Measurements from ENCODE around the gene LRRC75B.
"Not testable (repeated sequence)": the region's sequence is repeated elsewhere in the genome, so short reads cannot be mapped to it uniquely, and the experiment has no call there.

The LRRC75B gene, protein sequence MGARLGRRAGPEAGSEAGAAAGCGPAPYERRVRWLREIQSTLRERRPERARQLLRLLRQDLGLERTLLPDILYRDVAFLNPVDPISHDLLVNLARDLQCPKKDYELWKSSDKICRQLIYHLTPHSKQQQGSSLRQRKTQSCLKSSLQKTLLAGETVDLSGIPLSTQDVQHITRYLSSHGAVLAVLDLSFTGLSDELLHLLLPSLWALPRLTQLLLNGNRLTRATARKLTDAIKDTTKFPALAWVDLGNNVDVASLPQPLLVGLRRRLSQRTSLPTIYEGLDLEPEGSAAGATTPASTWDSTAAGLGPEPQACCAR

DNA sequence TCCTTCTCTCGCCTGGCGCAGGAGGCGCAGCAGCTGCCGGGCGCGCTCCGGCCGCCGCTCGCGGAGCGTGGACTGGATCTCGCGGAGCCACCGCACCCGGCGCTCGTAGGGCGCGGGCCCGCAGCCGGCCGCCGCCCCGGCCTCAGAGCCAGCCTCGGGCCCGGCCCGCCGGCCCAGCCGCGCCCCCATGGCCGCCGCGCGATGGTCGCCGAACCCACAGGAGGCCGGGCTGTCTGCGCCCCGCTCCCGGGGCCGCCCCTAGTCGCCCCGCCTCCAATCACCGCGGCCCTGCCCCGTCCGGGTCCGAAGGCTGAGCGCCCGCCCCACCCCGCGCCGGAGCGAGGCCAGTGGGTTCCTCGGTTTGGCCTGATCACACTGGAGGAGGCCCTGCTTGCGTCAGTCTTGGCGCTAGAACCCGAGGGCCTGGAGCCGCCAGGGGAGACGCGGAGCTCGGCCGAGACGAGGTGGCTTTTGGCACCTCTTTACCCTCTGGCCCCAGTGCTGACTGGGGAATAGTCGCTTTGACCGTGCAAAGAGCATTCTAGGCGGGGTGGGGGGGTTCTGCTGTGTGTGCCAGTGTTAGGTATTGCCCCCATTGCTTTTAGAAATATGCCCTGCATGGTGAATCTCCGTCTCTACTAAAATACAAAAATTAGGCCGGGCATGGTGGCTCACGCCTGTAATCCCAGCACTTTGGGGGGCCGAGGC lies at the start of gene LRRC75B:
TSS of gene LRRC75B (minus strand) at position 223 of the 708 bp plus-strand sequence. CDS start at position 189, 34 bp downstream.
- DNase-seq (ENCODE audit: low read depth): no peak

DNA sequence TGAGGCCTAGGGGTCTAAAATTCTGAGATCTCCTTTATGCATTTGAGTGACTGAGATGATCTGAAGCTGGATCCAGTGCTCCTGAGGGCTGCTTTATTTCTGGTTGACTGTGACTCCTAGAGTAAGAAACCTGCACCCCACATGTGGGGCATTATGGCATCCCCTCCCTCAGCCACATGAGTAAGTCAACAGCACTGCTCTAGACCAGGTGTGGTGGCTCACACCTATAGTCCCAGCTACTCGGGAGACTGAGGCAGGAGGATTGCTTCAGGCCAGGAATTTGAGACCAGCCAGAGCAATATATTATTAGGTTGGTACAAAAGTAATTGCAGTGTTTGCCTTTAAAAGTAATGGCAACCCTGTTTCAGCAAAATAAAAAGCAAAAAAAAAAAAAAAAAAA lies 49.4 kb upstream of the LRRC75B start:
- not testable (repeated sequence) for DNase-seq (ENCODE audit: low read depth)

DNA sequence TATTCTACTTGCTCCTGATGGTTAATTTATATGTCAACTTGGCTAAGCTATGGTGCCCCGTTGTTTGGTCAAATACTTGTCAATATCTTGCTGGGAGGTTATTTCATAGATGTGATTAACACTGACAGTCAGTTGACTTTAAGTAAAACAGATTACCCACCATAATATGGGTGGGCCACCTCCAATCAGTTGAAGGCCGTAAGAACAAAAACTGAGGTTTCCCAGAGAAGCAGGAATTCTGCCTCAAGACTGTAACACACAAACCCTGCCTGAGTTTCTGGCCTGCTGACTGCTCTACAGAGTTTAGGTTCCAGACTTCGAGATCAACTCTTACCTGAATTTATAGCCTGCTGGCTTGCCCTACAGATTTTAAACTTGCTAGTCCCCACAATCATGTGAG lies 43.6 kb upstream of the LRRC75B start:
- DNase-seq (ENCODE audit: low read depth): not testable (repeated sequence)

DNA sequence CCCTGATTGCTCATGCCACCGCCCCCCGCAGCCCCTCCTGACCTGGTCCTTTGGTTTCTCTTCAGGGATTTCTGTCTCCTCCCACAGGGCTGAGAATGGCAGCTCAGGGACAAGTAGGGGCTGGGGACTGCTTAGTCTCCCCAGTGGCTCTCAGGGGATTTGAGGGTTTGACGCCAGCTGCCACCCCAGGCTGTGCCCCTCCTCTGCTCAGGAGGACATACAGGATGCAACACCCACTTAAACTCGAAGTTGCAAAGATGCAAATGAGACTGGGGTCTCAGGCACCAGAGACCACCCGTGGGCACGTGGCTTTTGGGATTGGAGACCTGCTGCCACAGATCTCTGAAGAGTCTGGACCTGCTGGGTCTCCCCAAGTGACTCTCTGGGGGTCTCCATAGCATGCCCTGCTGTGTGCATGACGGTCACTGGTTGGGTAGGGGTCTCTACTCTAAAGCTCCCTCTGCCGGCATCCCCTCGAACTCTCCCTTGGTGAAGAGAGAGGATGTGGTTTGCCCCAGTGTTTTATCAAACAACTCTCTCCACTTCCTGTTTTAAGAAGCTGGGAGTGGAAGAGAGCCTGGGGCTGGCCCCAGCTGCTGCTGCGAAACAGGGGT lies 42.0 kb upstream of the LRRC75B start:
- not testable (repeated sequence) for DNase-seq (ENCODE audit: low read depth)

DNA sequence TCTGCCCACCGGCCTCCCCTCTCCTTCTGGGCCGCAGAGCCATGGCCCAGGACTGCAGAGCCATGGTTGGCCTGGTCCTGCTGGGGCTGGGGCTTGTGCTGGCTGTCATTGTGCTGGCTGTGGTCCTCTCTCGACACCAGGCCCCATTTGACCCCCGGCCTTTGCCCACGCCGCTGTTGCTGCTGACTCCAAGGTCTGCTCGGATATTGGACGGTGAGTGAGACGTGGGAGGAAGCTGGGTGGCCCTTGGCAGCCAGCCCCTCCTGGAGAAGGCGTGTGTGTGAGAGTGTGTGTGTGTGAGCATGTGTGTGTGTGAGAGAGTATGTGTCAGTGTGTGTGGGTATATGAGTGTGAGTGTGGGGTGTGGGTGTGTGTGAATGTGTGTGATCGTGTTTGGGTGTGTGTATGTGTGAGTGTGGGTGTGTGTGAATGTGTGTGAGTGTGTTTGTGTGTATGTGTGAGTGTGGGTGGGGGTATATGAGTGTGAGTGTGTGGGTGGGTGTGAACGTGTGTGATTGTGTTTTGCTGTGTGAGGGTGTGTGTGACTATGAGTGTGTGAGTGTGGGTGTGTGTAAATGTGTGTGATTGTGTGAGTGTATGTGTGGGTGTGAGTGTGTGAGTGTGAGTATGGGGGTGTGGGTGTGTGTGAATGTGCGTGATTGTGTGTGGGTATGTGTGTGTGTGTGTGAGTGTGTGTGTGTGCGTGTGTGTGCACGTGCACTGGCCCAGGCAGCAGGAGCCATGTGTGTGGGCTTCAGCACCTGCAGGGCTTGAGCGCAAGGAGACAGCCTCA lies 40.6 kb upstream of the LRRC75B start:
- DNase-seq (ENCODE audit: low read depth): not testable (repeated sequence)

DNA sequence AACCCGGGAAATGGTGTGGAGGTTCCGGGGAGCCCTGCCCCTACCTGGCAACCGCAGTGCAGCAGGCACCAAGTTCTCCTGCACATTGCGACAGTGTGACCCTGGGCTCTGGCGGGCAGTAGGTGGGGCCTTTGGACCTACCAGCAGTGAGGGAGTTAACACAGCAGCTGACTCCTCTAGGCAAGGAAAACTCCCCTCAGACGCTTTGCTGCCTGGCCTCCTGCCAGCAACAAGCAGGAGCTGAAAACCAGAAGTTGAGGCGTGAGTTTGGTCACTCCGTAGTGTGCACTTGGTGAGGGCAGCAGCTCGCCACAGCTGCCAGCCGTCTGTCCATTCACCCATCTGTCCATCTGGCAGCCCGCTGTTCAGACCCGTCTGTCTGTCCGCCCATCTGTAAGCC lies 39.8 kb upstream of the LRRC75B start:
- not testable (repeated sequence) for DNase-seq (ENCODE audit: low read depth)

DNA sequence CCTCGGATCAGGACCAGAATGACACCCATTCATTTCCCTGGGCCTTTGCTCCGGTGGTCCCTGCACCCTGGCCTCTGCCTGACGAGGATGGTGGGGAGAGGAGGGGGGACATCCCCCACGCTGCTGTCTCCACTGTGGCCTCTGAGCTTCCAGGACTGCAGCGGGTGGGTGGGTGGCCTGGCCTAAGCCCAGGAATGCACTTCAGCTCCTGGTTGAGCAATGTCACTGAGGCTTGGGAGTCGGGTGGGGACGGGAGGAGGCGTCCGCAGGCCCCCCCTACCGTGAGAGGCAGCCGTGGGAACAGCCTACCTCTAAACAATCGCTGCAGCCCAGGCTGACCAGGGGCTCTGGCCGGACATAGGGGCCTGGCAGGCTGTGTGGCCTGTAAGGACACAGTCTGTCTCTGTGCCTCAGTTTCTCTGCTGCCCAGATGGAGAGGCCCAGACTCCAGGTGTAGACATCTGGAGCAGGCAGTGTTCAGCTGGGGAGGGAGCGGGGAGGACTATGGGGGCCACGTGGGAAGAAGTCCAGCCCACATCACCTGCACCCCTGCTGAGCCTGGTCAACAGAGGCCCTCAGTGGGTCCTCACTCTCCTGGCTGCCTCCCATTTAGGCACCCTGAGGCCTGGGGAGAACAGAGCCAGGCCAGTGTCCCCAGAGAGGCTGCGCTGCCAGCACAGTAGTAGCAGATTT lies 38.7 kb upstream of the LRRC75B start:
- not testable (repeated sequence) for DNase-seq (ENCODE audit: low read depth)

DNA sequence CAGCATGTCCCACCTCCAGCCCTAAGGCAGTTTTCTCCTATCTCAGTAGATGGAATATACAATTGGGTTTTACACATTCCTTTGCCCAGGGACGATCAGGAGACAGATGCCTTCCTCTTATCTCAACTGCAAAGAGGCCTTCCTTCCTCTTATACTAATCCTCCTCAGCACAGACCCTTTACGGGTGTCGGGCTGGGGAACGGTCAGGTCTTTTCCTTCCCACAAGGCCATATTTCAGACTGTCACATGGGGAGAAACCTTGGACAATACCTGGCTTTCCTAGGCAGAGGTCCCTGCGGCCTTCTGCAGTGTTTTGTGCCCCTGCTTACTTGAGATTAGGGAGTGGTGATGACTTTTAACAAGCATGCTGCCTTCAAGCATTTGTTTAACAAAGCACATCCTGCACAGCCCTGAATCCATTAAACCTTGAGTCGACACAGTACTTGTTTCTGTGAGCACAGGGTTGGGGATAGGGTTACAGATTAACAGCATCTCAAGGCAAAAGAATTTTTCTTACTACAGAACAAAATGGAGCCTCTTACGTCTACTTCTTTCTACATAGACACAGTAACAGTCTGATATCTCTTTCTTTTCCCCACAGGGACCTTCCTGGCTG lies 38.0 kb upstream of the LRRC75B start:
- not testable (repeated sequence) for DNase-seq (ENCODE audit: low read depth)

DNA sequence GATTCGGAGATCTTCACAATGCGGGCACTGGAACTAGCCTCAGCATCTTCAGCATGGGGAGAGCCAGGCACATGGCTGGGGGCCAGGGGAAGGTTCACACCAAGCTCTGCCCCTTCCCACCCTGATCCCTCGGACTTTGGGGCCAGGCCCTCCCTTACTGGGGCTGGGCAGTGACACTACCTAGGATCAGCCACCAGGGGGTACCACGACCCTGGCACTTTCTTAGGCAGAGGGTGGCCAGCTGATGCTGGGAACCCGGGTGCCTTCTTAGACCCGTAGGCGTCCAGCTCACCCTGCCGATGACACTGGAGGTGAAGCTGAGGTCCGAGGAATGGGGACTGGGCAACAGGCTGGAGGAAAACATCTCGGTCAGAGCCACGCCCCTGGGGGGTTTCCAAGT lies 36.2 kb upstream of the LRRC75B start:
- not testable (repeated sequence) for DNase-seq (ENCODE audit: low read depth)

DNA sequence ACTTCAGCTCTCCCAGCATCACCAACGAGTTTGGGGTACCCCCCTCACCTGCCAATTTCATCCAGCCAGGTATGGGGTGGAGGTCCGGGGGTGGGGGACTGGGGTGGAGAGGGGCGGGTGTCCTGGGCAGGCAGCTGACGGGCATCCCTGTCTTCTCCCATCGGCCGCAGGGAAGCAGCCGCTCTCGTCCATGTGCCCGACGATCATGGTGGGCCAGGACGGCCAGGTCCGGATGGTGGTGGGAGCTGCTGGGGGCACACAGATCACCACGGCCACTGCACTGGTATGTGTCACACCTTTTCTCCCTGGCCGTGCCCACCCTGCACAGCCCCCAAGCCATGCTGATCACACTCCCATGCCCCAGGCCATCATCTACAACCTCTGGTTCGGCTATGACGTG lies 35.0 kb upstream of the LRRC75B start:
- not testable (repeated sequence) for DNase-seq (ENCODE audit: low read depth)

DNA sequence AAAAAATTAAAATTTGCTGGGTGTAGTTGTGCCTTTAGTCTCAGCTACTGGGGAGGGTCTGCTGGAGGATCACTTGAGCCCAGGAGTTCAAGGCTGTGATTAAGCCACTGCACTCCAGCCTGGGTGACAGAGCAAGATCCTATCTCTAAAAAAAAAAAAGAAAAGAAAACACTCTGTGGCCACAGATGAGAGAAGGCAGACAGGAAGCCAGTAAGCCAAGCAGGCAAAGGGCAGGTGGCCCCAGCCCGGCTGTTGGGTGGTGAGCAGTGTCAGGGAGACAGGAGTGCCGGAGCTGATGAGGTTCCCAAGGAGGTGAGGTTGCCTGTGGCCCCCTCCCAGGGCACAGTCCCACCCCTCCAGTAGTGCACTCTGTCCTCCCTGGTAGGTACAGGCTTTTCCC lies 29.7 kb upstream of the LRRC75B start:
- not testable (repeated sequence) for DNase-seq (ENCODE audit: low read depth)

DNA sequence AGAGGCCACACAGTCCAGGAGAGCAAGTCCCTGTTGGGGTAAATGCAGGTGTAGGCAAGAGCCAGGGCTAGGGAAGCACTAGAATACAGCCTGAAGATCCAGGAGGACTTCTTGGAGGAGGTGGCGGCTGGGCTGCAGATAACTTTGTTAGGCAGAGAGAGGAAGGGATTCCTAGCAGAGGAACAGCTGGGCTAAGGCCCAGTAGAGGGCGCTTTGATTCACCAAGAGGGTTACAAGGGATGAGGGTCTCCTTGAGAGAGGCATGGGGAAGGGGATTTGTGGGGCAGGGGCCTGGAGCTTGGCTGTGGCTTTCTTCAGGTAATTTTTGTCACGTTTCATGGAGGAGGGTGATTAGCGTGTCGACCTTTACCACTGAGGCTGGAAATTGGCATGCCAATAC lies 28.4 kb upstream of the LRRC75B start:
- not testable (repeated sequence) for DNase-seq (ENCODE audit: low read depth)

DNA sequence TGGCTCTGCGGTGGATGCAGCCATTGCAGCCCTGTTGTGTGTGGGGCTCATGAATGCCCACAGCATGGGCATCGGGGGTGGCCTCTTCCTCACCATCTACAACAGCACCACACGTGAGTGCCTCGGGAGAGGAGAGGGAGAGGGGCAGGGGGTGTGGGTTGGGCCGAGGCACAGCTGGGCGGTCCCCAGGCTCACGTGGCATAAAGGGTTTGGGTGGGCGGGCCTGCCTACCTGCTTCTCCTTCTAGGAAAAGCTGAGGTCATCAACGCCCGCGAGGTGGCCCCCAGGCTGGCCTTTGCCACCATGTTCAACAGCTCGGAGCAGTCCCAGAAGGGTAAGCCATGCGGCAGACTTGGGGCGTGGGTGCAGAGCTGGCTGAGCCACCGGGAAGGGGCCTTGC lies 21.9 kb upstream of the LRRC75B start:
- DNase-seq (ENCODE audit: low read depth): not testable (repeated sequence)

DNA sequence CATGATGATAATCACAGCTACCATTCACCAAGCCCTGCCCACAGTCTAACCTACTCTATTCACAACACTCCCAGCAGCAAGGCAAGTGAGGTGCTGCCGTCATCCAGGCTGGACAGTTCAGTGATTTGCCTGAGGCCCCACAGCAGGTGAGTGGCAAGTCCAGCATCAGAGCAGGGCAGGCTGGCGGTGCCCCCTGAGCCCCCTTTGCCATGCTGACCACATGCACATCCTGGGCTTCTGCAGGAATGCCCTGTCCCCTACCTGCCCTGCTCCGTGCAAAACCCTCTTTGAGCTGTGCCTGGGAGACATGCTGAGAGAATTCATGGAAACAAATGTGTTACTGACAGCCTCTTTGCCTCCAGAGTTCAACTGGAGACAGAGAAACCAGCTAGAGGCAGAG lies 17.0 kb upstream of the LRRC75B start:
- not testable (repeated sequence) for DNase-seq (ENCODE audit: low read depth)

DNA sequence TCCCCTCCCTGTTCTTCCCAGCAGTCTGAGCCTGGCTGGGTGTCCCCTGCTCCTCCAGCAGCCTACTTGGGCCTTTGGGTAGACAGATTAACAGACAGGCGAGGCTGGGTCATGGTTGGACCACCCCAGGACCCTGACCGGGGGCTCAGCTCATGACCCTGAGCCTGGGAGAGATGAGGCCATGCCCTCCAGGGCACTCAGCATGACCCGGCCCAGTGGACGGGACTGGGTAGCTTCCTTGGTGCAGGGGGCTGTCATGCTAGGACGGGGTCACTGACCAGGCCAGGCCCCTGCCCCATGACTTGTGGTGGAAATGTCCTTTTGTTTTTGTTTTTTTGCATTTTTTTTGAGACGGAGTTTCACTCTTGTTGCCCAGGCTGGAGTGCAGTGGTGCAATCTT lies 15.5 kb upstream of the LRRC75B start:
- not testable (repeated sequence) for DNase-seq (ENCODE audit: low read depth)

DNA sequence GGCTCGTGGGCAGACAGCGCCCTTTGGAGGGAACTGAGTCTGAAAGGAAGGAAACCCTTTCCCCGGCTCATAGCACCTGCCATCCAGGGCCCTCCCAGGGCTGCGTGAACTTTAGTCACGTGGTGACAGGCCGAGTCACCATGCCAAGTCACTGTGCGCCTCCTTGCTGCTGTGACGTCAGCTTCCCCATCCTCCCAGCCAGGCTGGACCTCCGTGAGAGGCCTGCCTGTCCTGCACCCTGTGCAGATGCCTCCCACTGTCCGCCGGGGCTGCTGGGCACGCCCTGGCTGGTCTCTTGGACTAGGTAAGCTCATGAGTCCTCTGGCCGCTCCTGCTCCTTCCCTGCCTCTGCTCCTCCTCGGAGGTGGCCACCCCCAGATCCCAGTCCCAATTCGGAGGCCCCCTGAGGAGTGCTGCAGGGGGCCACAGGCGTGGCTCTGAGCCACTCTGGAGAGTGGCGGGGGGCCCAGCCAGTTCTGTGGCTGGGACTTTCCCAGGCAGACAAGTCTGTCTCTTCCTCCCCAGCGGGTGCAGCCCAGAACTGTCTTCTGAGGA lies 14.6 kb upstream of the LRRC75B start:
- DNase-seq (ENCODE audit: low read depth): not testable (repeated sequence)

DNA sequence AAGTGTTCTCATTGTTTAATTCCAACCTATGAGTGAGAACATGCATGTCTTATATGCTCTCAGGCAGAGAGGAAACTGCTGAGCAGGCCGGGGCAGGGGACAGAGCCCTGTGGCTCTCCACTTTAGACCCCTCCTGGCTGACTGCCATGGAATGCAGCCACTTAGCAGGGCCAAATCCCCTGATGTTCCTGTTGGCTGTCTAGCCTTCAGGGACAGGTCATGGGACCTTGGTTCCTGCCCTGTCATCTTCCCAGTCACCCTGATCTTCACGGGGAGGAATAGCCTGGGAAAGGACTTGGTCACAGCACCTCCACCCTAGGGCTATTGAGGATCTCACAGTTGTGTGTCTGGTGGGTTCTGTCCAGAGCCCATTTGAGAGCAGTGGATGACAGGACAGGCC lies 13.5 kb upstream of the LRRC75B start:
- DNase-seq (ENCODE audit: low read depth): not testable (repeated sequence)

DNA sequence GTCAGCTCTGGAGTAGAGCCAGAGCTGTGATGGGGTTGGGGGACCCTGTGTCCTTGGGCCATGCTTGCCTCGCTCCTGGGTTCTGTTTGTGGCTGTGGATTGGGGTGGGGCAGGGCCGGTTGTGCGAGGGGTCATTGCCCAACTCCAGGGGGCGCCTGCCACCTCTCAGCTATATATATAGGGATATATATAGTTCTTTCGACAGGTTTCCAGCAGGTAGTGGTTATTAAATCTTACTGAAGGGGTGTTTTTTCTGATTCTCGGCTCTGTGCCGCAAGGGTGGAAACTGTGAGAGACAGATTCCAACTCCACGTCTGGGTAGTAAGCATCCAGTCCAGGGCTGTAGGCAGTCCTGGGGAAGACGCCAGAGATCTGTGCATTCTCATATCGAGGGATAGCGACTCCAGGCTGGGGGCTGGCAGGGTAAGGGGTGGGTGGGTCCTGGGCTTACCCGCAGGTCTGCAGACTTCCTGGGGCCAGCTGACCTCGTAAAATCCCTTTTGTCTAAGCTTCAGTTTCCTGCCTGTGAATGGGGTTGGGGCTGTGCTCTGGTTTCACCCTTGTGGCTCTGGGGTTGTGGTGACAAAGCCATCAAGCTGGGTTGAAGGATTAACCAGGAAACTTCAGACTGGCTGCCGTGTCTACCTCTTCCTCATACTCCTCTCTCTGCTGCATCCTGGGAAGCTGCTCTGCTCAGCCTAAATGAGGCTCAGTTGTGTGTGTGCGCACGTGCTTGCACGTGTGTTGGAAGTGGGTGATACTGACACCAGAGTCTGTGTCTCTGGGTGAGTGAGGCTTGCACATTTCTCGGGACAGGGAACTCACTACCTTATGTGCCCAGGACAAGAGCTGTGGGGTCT lies 11.1 kb upstream of the LRRC75B start:
- not testable (repeated sequence) for DNase-seq (ENCODE audit: low read depth)

DNA sequence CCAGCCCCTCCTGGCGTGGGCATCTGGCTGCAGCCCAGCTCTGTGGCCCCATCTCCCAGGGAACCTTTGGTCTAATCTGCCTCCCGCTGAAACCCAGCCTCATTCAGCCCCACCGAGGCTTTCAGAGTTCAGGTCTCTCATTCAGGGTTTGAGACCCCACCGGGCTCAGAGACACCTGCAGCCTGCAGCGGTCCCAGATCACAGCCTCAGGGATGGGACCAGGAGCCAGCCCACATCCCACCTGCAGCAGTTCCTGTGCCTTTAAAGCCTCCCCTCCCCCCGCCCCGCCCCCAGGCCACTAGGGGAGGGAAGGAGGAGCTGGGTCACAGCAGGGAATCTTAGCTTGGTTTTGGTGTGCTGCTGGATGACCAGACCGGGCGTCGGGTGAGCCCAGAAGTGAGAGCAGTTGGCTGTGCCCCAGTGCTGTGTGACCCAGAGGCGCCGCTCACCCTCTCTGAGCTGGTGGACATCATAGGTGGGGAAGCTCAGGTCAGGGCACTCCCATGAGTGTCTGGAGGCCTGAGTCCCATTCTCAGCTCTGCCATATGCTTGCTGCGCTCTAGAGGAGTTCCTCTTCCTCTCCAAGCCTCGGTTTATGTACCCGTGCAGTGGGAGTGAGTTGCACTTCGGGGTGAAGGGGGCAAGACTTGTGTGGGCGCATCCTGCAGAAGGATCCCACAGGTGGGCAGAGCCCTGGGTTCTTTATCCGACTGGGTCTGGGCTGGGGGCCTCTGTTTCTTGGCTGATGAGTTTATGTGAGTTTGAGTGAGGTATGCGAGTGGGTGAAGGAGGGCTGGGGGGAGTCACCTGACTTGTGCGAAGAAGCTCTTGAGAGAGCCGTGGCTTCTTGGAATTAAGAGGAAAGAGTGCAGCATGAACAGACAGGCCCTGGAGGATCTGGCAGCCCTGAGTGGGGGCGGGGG lies 10.2 kb upstream of the LRRC75B start, which contains the start of gene GGT1:
TSS of gene GGT1 (plus strand) at position 347 of the 923 bp plus-strand sequence. CDS start 7,889 bp downstream, outside the sequence.
- DNase-seq (ENCODE audit: low read depth): not testable (repeated sequence)
